AG20443 (cell line): ENCODE results near the gene PLCB4.

Experiments
- DNase-seq: peaks from one replicate; pipeline ENCODE4 v3.0.0; 2012; ENCODE audit warnings: low spot score, mixed read lengths

PLCB4 gene

GRCh38 chr20:9520086-9520485 lies 451.2 kb downstream of the PLCB4 start:
- no peak for DNase-seq

- no peak for DNase-seq
Observed at GRCh38 chr20:9523636-9524035, 454.7 kb downstream of the PLCB4 start.
